Lung (tissue), 12 donors: ENCODE measurements around the gene GAS1. TPM values are rescaled to one million over a fixed set of nuclear protein-coding genes. Genes with fewer than 3 reads are reported as not detected.

Source experiments
- ATAC-seq: fragments of 200-7000 bp; cut with Tn5 transposase; one replicate; pipeline ENCODE4 v1.9.1; 2020; ENCODE audit warnings: moderate number of reproducible peaks; ENCODE audit not compliant: insufficient read depth, low FRiP score
- DNase-seq, 3 donors: peaks; one replicate each; pipeline ENCODE4 v3.0.0-alpha.2; 2013 to 2017
- H3K27ac ChIP-seq, 2 donors: one replicate each; pipeline ENCODE4 v1.5.1; 2013; ENCODE audit warnings: mild to moderate bottlenecking in 2 of 2, moderate library complexity in 2 of 2, control low read depth in 1 of 2, inconsistent platforms in 1 of 2, low read depth in 1 of 2, low read length in 1 of 2
- H3K27me3 ChIP-seq, 3 donors: one replicate each; pipeline ENCODE4 v1.5.1; 2013; ENCODE audit warnings: low read length in 2 of 3; ENCODE audit not compliant: control insufficient read depth in 3 of 3, insufficient read depth in 3 of 3
- H3K36me3 ChIP-seq, 4 donors: one replicate each; pipeline ENCODE4 v1.5.1; 2013; ENCODE audit warnings: low read length in 4 of 4, mild to moderate bottlenecking in 1 of 4, moderate library complexity in 1 of 4; ENCODE audit not compliant: control insufficient read depth in 4 of 4, insufficient read depth in 4 of 4
- H3K4me1 ChIP-seq, 5 donors: one replicate each; pipeline ENCODE4 v1.5.1; 2013; ENCODE audit warnings: low read length in 5 of 5, mild to moderate bottlenecking in 2 of 5, moderate library complexity in 1 of 5; ENCODE audit not compliant: control insufficient read depth in 5 of 5, insufficient read depth in 5 of 5
- H3K4me3 ChIP-seq: one replicate; pipeline ENCODE4 v1.5.1; 2013; ENCODE audit warnings: mild to moderate bottlenecking, control low read depth, moderate library complexity
- H3K9ac ChIP-seq, 2 donors: one replicate each; pipeline ENCODE4 v1.5.1; 2013; ENCODE audit warnings: low read length in 2 of 2, control low read depth in 1 of 2; ENCODE audit not compliant: insufficient read depth in 1 of 2
- H3K9me3 ChIP-seq, 4 donors: one replicate each; pipeline ENCODE4 v1.5.1; 2013; ENCODE audit warnings: low read length in 3 of 4, mild to moderate bottlenecking in 1 of 4, moderate library complexity in 1 of 4; ENCODE audit not compliant: control insufficient read depth in 4 of 4, insufficient read depth in 3 of 4
- CTCF ChIP-seq: IDR thresholded peaks from 2 replicates; pipeline ENCODE4 v1.5.1; 2012; ENCODE audit warnings: mild to moderate bottlenecking; ENCODE audit errors: control extremely low read depth, extremely low read depth
- WGBS, 2 donors: extraction: QIAGEN DNeasy Blood & Tissue Kit; methylation state at CpG; one replicate each; pipeline ENCODE4 v1.1.7; 2013; 5-methylcytosine and 5-hydroxymethylcytosine counted together
- polyA plus RNA-seq, 2 donors: library from polyadenylated mRNA; stranded (reverse); fragments of 200-250 nt; gene quantifications; one replicate each; pipeline ENCODE4 v1.2.1, GENCODE V29; 2013
- total RNA-seq, 2 donors: library from RNA; depleted of rRNA in 1 of 2; stranded (reverse); fragments of >200 nt in 1 of 2; gene quantifications; one replicate each; pipeline ENCODE4 v1.2.1, GENCODE V29; 2014 to 2021
- donor health status: control.
- donor health status: control.
- donor health status: Bipolar disorder and iron deficiency.
- donor health status: healthy.
- donor health status: DM: yes; HTN: yes; CAD: no.

GAS1 gene
- total and polyA plus RNA-seq, 4 donors: 5.3 to 21.2 (median 10.4) TPM

- WGBS, 2 donors: 66 to 71% methylated on average over 6 of the region's 6 CpGs
- Histone ChIP-seq H3K27ac (no peak overlapping the region), H3K4me1 (peaks cover 0 to 23% (median 0%) of the 10 kb centered on the region in 5 donors), H3K4me3 (no peak overlapping the region), H3K27me3 (no peaks in the 10 kb centered on the region), H3K9me3 (no peaks in the 10 kb centered on the region), H3K36me3 (no peaks in the 10 kb centered on the region), H3K9ac (no peak overlapping the region)
- no peak for TF ChIP-seq CTCF
- ATAC-seq: no peak
- DNase-seq: no peak
Measured at GRCh38 chr9:86960938-86961337, 13.6 kb upstream of the GAS1 start.

- H3K27ac ChIP-seq: no peak overlapping the region
- DNase-seq (no peak), ATAC-seq (no peak)
- TF ChIP-seq CTCF: no peak
- H3K4me3 ChIP-seq: no peak overlapping the region
- no peak overlapping the region for H3K9ac ChIP-seq
- peaks cover 0 to 21% (median 0%) of the 10 kb centered on the region in 5 donors for H3K4me1 ChIP-seq
- WGBS, 2 donors: 80 to 86% methylated on average over 1 of the region's 1 CpG
- no peaks in the 10 kb centered on the region for H3K36me3 ChIP-seq
- H3K9me3 ChIP-seq: no peaks in the 10 kb centered on the region
- H3K27me3 ChIP-seq: peaks cover 0 to 3% (median 0%) of the 10 kb centered on the region in 3 donors
Measured at GRCh38 chr9:86958203-86958602, 10.9 kb upstream of the GAS1 start.

GRCh38 chr9:86955561-86955960, 8.3 kb upstream of the GAS1 start:
- H3K9me3 ChIP-seq: peaks cover 0 to 3% (median 0%) of the 10 kb centered on the region in 4 donors
- H3K27me3 ChIP-seq: peaks cover 0 to 3% (median 0%) of the 10 kb centered on the region in 3 donors
- no peak overlapping the region for H3K4me3 ChIP-seq
- no peak overlapping the region for H3K27ac ChIP-seq
- DNase-seq (peak; percentile 39 to 89 (median 85)), ATAC-seq (no peak)
- no peak overlapping the region for H3K9ac ChIP-seq
- peaks cover 0 to 11% (median 0%) of the 10 kb centered on the region in 5 donors for H3K4me1 ChIP-seq
- H3K36me3 ChIP-seq: no peaks in the 10 kb centered on the region
- no peak for TF ChIP-seq CTCF
- 78 to 79% methylated on average over 4 of the region's 4 CpGs for WGBS, 2 donors

GRCh38 chr9:86955042-86955441, 7.7 kb upstream of the GAS1 start:
- H3K36me3 ChIP-seq: no peaks in the 10 kb centered on the region
- H3K9ac ChIP-seq: no peak overlapping the region
- H3K4me1 ChIP-seq: peaks cover 0 to 11% (median 0%) of the 10 kb centered on the region in 5 donors
- WGBS, 2 donors: 82 to 84% methylated on average over 2 of the region's 2 CpGs
- no peak for TF ChIP-seq CTCF
- H3K27ac ChIP-seq: no peak overlapping the region
- no peak overlapping the region for H3K4me3 ChIP-seq
- peaks cover 0 to 3% (median 0%) of the 10 kb centered on the region in 4 donors for H3K9me3 ChIP-seq
- DNase-seq (peak; percentile 23 to 61 (median 52)), ATAC-seq (no peak)
- H3K27me3 ChIP-seq: peaks cover 0 to 3% (median 0%) of the 10 kb centered on the region in 3 donors
